Germinal center (tissue), 1 donor: ENCODE data around the gene WTAP.
"Not testable (repeated sequence)": the region's sequence is repeated elsewhere in the genome, so short reads cannot be mapped to it uniquely, and the experiment has no call there.

Experiments
- DNase-seq: peaks from one replicate; pipeline ENCODE4 v3.0.0; 2012; ENCODE audit warnings: mixed read lengths, low spot score

The WTAP gene

GRCh38 chr6:159693894-159694545, 33.3 kb upstream of the WTAP start:
- DNase-seq: peak; percentile 42

DNA sequence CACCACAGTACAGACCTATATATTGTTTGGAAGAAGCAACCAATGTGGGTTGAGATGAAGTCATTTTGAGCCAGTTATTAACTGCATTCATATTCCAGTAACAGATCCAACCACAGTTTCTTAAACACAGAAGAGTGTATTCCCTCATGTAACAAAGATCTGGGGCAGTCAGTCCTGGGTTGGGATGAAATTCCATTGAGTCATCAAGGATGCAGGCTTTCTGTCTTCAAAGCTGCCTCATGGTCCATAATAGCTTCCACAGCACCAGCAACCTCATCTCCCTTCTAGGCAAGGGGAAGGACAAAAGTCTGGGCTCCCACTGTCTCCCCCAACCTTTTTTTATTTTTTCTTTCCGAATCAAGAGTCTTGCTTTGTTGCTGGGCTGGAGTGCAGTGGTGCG, 31.3 kb upstream of the WTAP start:
- DNase-seq: no peak

GRCh38 chr6:159700970-159701369, 26.3 kb upstream of the WTAP start:
- DNase-seq: peak; percentile 12

- DNase-seq: no peak
Observed at GRCh38 chr6:159701413-159701999, 25.8 kb upstream of the WTAP start.

GRCh38 chr6:159710603-159711002, 16.7 kb upstream of the WTAP start:
- DNase-seq: not testable (repeated sequence)

- DNase-seq: not testable (repeated sequence)
Observed at GRCh38 chr6:159712389-159712788, 14.9 kb upstream of the WTAP start.

GRCh38 chr6:159713984-159714383, 13.3 kb upstream of the WTAP start:
- no peak for DNase-seq

DNA sequence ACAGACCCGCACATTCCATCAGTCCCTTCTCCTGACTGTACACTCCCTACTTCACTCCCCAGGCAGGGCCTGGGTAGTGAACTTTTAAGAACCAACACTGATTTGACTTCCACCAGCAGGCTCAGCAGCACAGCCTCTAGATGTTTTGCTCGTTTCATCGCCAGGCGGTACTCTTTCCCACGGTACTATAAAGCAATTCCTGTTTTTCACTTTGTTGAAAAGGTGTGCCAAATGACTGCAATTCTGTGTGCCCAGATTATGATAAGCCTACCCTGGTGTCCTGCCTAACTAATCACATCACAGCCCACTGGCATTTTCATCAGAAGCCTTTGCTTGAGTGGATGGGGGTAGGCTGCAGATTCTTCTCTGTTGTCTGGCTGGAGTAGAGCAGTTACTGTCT, 12.9 kb upstream of the WTAP start:
- no peak for DNase-seq

- DNase-seq: no peak
Observed at GRCh38 chr6:159715166-159715565, 12.1 kb upstream of the WTAP start.

- DNase-seq: no peak
Observed at GRCh38 chr6:159715605-159716004, 11.7 kb upstream of the WTAP start.

DNA sequence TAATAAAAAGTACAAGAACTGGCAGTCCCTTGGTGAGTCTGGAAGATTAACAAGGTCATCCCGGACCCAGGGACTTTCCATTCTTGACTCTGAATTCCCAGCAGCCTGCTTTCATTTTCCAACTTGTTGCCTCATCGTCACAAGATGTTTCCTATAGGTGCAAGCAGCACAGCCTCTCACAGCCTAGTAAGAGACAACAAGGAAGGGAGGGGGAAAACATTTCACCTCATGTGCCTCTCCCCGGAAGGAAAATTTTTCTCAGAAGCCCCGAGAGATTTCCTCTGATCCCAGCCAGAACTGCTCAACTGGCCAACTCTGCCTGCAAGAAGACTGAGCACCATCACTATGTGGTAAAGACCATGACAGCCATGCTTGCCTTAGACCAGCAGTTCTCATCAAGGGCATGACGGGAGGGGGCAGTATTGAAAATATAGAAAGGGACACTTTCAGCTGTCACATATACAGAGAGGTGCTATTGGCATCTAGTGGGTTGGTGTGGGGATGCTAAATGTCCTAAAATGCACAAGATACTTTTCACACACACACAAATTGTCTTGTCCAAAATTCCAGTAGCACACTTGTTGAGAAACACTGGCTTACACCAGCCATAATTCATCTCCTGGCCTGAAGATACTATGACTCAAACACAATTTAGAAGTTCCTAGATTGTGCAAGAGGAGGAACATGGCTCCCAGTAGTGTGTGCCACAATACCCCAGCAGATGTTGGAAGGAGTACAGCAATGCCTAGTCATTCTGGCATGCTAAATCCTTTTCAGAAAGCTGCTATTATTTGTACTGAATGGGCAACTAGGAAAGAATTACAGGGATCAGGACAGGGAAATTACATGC, 10.8 kb upstream of the WTAP start:
- no peak for DNase-seq

DNA sequence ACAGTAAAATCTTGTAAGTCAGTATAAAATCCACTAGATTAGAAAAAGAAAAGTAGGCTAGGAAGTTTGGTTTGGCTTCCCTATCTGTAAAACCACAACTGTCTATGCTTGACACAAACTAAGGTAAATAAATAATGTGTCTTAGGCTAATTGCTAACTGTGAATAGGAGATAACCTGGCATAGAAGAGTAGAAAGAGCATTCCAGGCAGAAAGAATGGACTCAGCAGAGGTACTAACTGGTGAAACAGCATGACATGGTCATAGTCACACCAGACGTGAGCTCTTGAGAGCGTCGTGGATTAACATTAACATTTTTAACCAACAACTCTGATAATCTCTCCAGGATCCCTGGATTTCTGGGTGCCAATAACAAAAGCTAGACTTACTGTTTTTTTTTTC, 8.7 kb upstream of the WTAP start:
- DNase-seq: no peak

DNA sequence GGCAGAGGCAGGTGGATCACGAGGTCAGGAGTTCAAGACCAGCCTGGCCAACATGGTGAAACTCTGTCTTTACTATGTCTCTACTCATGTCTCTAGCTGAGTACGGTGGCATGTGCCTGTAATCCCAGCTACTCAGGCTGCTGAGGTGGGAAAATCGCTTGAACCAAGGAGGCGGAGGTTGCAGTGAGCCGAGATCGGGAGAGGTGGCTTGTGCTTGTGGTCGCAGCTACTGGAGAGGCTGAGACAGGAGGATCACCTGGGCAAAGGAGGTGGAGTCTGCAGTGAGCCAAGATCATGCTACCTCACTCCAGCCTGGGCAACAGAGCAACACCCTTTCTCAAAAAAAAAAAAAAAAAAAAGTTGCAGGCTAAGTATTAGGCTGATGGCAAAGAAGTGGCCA, 8.0 kb upstream of the WTAP start:
- no peak for DNase-seq

DNA sequence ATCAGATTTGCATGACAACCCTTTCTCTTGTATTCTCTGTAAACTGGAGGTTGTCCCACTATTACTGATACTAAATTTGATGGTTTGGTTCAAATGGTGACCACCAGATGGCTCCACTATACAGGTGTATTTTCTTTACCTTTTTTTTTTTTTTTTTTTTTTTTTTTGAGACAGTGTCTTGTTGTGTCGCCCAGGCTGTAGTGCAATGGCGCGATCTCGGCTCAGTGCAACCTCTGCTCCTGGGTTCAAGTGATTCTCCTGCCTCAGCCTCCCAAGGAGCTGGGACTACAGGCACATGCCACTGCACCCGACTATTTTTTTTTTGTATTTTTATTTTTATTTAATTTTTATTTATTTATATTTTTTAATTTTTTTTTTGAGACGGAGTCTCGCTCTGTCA, 6.6 kb upstream of the WTAP start:
- peak; percentile 59 for DNase-seq

GRCh38 chr6:159721981-159722380, 5.3 kb upstream of the WTAP start:
- DNase-seq: not testable (repeated sequence)

- DNase-seq: no peak
Observed at GRCh38 chr6:159722655-159723054, 4.7 kb upstream of the WTAP start.

DNA sequence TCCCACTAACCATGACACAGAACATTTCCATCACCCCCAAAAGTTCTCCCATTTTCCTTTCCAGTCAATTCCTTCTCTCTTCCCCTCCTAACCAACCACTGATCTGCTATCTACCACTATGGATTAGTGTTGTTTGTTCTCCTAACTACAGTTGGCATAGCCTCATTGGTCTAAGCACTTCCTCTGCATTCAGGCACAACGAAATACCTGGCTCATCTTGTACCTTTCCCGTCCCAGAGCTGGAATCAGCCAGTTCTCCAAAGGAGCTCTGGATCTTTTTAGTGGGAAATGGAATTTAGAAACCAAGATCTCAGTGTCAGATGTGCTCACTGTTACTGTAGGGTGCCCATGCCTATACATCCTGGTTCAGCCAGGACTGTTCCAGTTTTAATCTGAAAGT, 4.0 kb upstream of the WTAP start:
- no peak for DNase-seq

GRCh38 chr6:159724778-159725177, 2.5 kb upstream of the WTAP start:
- DNase-seq: no peak

DNA sequence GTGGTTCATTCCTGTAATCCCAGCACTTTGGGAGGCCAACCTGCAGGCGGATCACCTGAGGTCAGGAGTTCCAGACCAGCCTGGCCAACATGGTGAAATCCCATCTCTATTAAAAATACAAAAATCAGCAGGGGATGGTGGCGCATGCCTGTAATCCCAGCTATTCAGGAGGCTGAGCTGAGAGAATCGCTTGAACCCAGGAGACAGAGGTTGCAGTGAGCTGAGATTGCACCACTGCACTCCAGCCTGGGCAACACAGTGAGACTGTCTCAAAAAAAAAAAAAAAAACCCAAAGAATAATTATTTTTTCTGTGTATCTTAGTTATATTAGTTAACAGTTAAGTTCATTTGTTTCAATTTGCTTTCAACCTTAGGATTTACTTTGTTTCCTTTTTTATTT, 2.1 kb upstream of the WTAP start:
- not testable (repeated sequence) for DNase-seq

DNA sequence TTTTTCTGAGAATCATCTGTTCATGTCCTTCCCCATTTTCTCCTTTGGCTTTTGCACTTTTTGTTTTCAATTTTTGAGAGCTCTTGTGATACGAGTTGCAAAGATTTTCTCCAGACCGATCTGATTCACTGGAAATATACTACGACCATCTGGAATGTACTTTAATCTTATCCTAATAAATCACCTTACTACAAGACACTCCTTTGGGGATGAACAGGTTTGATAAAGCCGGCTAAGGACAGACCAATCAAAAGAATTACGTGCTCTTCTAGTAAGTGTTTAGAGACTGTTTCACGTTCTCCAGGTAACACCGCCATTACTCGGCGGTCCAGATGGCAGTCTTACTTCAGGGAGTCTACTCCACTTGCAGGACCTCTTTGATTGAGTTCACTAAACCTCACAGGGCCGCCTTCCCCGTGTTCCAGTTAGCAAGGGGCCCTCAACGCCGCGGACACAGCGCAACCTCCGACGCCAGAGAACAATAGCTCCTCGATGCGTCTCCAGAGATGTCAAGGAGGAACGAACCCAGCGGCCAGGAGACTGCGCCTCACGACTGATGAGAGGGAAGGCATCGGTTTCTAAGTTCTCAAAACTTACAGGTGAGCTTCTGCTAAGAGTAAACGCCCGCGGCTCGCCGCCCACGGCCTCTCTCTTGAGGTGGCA, 920 bp upstream of the WTAP start:
- DNase-seq: no peak

GRCh38 chr6:159727717-159728445, 575 bp downstream of the WTAP start:
- peak; percentile 70 for DNase-seq

DNA sequence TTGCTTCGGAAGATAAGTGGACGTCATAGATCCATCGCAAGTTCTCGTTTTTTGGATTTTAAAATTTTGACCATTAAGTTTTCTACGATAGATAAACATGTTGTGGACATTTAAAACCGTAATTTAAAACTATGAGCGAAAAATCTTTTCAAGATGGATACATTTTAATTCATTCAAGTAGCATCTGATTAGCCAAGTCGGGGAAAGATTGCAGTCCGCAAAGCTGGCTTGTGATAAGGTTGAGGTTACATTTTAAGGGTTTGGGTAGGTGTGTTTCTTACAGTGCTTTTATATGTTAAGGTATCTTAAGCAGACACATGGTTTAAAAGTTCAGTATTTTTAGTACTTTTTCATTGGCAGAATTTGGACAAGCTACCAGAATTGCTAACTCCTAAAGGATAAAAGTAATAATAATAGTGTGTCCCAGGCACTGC, 1.2 kb downstream of the WTAP start:
- DNase-seq: no peak
